ENCODE results near the gene CDH10.

CDH10 gene

GRCh38 chr5:24644761-24645160, at the start of gene CDH10:
CDH10 (minus strand) TSS chr5:24644978; CDS start chr5:24593490, 51,488 bp downstream.
- peak; percentile 58 for DNase-seq

GRCh38 chr5:24693609-24694008, 48.8 kb upstream of the CDH10 start:
- DNase-seq, result no peak

DNA sequence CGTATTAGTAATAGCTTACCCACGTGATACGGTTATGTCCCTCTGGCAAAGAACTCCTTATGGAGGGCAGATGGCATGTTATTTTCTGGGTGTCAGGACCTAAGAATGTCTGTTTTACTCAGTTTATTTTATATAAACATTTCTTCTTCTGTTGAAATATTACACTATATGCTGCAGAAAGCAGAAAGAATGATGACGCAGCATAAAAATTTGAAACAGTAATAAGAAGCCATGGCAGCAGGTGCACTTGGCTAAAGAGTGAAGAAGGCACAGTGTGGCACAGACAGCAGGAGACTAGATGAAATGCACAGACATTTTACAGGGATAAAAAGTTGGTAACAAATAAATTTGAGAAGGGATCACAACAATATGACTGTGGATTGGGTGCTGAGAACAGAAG, 46.3 kb upstream of the CDH10 start:
- no peak for DNase-seq

DNA sequence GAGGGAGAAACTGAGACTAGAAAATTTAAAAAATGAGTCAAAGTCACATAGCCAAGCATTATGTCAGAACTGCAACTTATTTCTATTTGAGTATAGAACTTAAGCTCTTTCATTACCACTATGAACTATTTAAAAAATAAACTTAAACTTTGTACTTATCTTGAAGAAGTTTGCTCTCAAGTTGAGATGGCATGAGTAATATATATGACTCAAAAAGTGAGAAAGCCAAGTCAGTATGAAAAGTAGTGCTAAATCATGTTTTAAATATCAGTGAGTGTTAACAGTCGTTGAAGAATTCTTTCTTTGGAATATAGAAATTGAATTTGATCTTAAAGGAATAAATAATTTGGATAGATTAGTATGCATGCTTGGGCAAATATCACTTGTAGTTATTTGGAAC, 36.3 kb upstream of the CDH10 start:
- DNase-seq, result no peak

- DNase-seq, result no peak
Observed at GRCh38 chr5:24668050-24668449, 23.3 kb upstream of the CDH10 start.

DNA sequence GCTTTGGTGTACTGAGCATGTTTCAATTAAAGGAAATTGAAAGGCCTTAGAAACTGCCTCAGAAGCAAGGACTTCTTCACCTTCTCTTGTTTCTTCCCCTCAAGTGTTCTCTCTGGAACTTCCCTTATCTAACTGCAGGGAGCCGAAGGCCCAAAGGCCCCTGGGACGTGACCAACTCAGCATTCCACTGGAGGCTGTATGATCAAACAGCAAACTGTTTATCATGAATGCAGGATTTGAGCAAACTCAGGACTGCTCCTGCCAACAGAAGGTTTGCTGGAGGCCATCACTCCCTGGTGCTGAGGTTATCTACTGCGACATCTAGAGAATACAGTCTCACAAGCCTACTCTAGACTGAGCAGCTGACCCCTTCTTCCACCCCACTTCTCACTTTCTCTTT, 4.8 kb upstream of the CDH10 start:
- DNase-seq, result no peak

- DNase-seq, result no peak
Observed at GRCh38 chr5:24646915-24647314, 2.1 kb upstream of the CDH10 start.

DNA sequence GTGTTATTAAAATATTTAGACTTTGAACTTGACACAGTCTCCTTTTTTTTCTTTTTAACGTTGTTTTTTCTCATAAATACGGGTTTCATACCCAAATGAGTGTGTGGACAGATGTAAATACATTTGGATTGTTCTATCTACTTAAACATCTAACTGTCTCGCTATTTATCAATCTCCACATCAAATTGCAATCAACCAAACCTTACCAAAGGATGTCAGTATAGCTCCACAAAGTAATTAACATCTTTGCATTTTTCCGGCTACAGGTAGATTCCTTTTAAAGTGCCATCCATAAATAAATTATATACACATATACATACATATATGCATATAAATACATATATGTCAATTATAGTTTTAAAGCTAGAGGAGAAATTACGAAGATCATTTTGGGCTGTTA, 705 bp upstream of the CDH10 start:
- DNase-seq, result no peak

DNA sequence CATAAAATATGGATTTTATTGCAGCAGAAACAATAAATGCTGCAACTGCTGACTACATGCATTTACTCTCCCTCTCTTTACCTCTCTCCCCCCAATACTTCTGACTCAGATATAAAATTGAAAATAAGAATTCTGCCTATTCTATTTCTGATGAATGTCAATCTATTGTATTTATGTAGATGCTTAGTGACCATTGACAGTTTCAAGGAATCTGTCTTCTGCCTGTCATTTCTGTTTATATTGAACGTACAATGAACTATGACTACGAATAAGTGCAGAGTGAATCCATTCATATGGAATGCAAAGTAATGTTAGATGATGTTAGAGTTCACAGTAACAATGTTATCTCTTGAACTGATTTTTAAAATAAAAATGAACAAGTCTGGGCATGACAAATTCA, 898 bp downstream of the CDH10 start:
- no peak for DNase-seq

DNA sequence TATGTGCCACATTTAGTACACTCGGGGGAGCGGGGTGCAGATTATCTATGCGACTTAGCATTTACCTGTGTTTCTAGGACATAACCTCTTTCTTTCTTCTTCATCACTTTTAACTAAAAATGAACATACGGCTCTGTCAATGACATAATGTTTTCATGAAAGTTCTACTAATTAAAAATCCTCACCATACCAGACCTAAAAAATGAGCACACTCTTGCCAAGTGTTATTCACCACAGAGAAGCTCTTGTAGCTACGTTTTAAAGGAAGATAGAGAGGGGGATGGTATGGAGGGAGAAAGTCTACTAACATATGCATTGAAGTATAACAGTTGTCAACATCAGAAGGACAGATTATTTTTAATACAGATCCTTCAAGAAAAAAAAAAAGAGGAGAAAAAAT, 1.6 kb downstream of the CDH10 start:
- no peak for DNase-seq

GRCh38 chr5:24642022-24642421, 2.8 kb downstream of the CDH10 start:
- no peak for DNase-seq

DNA sequence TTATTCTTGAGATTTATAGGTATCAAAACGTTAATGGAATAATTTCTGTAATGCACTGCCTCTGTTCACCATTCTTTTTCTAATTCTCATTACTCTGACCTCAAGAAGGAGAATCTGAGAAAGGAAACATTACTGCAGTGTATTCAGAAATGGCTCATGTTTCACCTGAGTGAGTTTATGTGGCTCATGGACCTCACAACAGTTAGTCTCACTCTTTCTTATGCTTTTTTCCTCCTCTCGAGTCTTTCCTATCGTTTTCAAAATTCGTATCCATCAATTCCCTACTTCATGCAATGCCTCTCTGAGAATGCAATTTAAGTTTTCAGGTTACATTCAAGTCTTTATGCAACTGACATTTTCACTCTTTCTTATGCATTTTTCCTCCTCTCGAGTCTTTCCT, 9.6 kb downstream of the CDH10 start:
- no peak for DNase-seq

DNA sequence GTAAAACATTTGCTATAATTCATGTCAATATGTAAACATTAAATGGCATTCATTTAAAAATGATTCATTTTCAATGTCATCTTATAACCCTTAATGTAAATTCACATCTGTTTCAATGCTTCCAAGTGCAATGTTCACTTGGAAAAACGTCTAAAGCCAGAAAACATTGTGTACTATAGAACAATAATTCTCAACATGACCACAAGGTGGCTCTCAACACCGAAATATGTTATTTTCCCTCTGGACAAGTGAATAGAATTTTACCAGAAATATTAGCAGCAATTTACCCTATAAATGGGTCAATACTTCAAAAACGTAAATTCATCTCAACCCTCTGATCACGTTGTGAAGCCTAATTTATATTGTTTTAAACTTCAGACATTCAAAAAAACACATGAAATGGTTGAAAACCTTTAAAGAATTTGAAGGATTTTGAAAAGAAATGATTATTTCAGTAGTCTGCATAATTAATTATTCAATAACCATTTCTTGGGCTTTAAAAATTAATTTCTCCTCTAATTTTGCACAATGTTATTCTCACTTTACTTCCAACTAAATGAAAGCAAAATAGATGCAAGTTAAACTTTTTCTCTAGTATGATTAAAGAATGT, 11.0 kb downstream of the CDH10 start:
- no peak for DNase-seq

DNA sequence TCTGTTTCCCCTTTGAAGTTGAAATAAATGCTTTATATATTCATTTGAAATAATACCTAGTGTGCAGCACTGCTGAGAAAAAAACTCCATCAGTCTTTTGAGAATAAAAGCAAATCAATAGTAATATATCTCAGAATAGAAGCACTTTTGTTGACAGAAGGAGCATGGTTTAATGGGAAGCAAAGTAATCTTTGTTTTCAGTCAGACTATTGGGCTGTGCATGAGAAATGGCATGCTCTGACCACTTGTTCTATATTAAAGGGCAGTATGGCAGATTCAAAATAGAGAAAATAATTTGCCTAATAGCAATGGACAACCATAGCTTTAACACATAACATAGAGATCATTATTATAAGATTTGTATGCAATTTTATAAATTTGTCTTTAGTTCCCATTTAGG, 12.4 kb downstream of the CDH10 start:
- DNase-seq, result no peak

DNA sequence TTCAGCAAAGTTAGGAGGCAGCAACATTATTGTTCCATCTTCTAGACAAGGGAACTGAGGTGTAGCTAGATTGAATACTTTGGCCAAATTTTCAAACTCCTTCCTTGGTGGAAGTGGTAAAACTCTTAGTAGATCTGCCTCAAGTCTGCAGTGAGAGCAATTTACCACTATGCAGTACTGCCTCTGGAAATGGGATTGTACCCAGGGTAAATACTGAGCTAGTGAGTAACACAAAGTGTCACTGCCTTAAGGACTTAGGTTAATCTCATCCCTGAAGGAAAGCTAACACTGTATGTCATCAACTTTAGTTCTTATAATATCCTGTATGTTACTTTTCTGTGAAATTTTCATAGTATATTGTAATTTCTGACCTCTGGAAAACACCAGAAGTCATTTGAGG, 13.9 kb downstream of the CDH10 start:
- DNase-seq, result no peak

DNA sequence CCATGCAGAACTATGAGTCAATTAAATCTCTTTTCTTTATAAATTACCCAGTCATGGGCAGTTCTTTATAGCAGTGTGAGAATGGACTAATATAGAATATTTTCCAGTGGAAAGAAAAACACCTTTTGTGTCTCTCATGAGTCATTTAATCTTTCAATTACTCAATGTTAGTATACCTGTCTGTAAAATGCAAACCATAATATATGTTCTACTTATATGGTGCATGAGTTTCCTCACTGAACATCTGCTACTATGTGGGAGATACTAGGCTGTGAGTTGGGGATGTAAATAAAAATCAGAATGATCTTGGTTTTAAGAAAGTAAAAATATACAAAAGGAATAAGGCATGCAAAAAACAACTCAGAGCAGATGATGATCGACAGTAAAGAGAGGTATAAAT, 15.0 kb downstream of the CDH10 start:
- no peak for DNase-seq

DNA sequence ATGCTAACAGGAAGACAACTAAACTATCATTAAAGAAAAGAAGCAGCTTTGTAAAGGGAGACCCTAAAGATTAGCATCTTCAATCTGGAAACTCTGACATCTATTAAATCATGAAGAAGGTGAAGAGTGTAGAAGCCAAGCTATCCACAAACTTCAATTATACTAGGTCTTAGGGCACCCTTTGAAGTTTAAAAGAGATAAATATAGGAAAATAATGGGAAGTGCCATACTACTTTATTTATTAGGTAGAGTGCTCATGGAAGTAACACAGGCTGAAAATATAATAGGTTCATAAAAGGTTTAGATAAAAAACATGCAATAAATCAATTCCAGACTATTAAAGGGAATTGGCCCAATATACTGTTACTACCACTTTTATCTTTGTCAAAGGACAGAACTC, 19.9 kb downstream of the CDH10 start:
- no peak for DNase-seq

DNA sequence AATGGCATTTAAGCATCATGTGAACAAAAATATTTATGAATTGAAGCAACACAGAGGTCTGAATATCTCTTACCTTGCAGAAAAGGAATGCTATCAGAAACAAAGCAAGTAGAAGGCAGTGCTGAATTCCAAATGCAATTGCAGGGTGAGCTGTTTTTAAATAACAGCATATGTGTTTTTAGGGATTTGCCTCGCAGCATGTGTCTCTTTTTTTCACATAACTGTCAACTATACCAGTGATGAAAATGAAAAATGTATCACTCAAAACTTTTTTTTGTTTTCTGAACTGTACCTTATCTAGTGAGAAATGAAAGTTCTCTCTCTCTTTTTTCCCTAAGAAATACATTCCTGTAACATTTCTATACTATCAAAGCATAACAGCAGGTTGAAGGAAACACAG, 21.2 kb downstream of the CDH10 start:
- no peak for DNase-seq

- peak; percentile 51 for DNase-seq
Observed at GRCh38 chr5:24623031-24623430, 21.7 kb downstream of the CDH10 start.

DNA sequence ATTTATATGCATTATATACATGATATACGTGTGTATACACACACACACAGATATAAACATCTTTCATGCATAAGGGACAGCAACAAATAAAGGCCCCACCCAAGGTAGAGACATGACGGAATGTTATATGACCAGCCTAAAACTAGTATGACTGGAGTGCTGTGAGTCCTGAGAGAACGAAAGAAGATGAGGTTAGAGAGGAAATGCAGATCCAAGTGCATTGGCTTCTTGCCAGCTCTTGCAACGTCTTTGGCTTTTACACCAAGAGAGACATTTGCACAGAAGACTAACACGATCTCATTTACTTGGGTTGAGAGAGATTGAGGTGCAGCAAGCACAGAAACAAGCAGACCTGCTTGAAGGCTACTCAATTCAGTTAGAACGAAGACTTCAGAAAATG, 23.0 kb downstream of the CDH10 start:
- DNase-seq, result peak; percentile 59

GRCh38 chr5:24616566-24616965, 28.2 kb downstream of the CDH10 start:
- DNase-seq, result no peak

DNA sequence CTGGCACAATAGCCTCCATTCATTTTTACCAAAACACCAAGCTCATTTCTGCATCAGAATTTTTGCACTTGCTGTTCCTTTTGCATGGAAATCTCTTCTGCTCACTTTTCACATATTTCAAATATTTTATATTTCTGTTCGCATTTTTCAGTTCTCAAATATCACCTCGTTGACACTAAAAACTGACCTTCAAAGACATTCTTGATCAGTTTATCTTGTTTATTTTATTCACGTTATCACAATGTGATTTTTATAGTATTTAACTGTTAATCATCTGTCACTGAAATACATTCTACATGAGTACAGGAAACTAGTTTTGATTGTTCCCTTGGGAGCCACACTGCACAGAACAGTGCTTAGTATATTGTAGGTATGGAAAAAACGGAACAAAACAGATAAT, 29.6 kb downstream of the CDH10 start:
- DNase-seq, result no peak

- no peak for DNase-seq
Observed at GRCh38 chr5:24609706-24610105, 35.1 kb downstream of the CDH10 start.

GRCh38 chr5:24606971-24607370, 37.8 kb downstream of the CDH10 start:
- DNase-seq, result no peak

DNA sequence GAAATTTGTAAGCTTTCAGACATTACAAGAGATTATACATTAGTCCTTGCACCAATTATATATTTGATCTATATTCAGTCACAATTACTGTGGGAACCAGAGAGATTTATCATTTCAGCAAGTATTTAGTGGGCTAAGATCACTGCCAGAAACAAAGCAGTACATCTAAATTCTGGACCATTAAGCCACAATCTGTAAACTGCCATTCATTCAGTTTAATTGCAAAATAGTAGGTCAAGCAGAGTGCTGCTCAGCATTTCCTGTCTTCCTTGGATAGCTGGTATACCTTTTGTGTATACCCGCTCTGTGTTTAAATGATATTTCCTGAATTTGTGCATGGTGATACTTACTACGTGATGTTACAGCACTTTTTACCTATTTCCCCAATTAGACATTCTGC, 42.6 kb downstream of the CDH10 start:
- DNase-seq, result no peak

GRCh38 chr5:24598956-24599355, 45.8 kb downstream of the CDH10 start:
- DNase-seq, result no peak

Data from left hindlimb (tissue), 1 donor.